GM21723 (cell line): Measurements from ENCODE around the gene RNF149.
"Not testable (repeated sequence)": the region's sequence is repeated elsewhere in the genome, so short reads cannot be mapped to it uniquely, and the experiment has no call there.

Experiments used
- ATAC-seq: cut with Tn5 transposase; IDR thresholded peaks from one replicate; pipeline ENCODE4 v1.9.1; 2021; ENCODE audit warnings: mild to moderate bottlenecking, moderate library complexity; ENCODE audit not compliant: unreplicated experiment

The RNF149 gene

DNA sequence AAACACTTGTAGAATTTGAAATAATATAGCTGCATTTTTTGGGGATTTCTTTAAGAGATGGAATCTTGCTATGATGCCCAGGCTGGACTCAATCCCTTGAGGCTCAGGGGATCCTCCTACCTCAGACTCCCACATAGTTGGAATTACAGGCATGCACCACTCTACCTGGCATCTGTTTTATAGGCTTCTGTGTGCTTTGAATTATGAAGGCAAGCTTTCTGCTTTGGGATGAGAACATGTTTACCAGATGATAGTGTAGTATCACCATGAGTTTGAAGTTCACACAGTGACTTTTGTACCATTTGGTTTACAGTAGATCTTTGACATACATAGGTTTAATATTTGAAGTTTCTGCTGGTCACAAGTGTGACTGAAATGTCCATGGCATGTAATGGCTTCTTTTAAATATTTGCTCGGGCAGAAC, 45.1 kb downstream of the RNF149 start:
- ATAC-seq = no peak

DNA sequence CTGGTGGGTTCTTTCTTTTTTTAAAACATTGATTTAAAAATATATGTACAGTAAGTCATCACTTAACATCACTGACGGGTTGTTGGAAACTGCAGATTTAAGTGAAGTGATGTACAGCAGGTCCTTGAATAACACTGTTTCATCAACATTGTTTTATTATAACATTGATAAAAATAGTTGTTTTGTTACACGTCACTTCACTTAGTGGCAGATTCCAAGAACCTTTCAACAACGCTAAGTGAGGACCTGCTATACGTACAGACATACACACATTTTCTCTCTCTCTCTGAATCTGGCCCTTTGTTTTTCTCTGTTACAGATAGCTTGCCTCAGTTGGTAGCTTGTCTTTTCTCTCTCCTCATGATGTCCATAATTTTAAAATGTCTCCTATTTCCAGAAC, 46.4 kb downstream of the RNF149 start:
- ATAC-seq = no peak

DNA sequence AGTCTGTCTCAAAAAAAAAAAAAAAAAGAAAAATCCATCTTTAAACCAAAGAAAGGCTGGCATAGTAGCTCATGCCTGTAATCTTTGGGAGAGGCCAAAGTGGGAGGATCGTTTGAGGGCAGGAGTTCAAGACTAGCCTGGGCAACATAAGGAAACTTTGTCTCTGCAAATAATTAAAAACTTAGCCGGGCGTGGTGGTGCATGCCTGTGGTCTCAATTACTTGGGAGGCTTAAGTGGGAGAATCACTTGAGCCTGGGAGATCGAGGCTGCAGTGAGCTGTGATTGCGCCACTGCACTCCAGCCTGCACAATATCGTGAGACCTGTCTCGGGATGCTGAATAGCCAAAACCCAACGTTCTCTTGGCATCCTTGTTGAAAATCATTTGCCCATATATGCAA, 49.7 kb downstream of the RNF149 start:
- no peak for ATAC-seq

DNA sequence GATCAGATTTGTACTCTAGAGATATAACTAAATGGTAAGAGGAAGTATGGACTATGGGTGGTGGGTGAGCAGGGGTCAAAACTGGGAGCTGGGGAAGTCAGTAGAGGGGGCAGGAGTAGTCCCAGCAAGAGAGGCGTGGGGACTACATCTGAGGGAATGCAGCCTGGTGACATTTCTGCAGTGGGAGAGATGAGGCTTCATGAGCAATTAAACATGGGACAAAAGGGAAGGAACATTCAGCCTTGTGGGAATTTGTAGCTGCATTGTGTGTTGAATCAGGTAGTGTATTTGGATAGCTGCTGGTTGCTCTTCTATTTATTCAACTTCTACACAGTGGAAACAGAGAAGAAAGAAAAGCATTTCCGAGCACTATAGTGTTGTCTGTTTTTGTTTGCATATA, 52.2 kb downstream of the RNF149 start:
- no peak for ATAC-seq

DNA sequence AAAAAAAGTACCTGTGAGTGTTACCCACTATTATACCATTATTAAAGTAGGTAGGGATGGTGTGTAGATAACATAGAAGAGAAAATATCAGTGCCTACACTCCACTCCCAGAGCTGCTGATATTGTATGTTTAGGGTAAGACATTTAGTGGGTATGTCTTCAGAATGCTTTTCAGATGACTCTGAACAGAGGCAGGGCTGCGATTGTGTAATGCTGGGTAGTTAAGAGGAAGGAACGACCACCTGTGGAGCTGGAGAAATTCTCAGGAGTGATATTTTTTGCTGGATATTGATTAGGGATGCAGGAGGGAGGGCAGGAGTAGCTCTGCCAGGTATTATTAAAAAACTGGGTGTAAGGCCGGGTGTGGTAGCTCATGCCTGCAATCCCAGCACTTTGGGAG, 53.0 kb downstream of the RNF149 start:
- ATAC-seq = no peak

DNA sequence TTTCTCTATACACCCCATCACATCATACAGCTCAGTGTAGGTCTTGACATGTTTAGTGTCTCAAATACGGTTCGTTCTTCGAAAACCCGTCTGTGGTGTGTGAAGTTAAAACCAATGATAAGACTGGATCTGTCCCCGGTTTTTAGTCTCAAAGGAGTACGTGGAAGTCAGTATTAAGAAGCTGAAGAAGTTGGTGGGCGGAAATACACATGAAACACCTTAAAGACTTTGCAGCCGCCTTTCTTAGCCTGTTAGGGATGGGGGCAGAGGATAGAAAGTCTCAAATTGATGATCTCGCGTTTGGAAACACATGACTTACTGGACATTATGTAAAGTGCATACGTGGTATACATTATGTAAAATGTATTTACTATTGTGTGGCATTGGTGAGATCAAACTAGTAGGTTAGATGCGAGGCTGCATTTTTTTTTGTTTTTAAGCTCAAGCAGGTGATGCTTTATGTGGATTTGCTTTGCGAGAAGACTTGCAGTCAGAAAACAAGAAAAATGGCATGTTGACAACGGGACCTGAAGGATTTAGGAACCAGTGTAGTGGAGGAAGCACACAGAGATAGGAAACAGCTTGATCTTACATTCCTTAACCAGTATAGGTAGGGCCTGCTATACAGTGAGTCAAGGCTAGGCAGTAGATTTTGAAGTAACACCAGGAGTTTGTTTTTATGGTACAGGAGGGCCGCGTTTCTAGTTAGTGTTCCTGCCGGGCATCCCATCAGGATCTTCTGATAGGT, 54.6 kb downstream of the RNF149 start:
- no peak for ATAC-seq

DNA sequence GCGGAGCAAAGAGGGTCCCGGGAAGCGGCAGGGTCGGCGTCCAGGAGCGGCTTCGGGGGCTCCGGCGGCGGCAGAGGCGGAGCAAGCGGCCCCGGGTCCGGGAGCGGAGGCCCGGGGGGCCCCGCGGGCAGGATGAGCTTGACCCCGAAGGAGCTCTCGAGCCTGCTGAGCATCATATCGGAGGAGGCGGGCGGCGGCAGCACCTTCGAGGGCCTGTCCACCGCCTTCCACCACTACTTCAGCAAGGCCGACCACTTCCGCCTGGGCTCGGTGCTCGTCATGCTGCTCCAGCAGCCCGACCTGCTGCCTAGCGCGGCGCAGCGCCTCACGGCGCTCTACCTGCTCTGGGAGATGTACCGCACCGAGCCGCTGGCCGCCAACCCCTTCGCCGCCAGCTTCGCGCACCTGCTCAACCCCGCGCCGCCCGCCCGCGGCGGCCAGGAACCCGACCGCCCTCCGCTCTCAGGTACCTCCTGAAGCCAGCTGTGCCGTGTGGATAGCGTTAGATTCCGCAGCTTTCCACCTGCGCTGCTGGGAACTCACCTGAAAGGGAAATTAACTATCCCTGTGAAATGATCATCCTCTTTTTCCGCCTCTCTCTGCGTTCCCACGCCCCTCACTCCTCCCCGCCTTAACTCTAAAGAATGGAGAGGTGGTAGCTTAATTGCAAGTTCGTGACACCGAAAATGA, 55.3 kb downstream of the RNF149 start:
- peak; percentile 58 for ATAC-seq

DNA sequence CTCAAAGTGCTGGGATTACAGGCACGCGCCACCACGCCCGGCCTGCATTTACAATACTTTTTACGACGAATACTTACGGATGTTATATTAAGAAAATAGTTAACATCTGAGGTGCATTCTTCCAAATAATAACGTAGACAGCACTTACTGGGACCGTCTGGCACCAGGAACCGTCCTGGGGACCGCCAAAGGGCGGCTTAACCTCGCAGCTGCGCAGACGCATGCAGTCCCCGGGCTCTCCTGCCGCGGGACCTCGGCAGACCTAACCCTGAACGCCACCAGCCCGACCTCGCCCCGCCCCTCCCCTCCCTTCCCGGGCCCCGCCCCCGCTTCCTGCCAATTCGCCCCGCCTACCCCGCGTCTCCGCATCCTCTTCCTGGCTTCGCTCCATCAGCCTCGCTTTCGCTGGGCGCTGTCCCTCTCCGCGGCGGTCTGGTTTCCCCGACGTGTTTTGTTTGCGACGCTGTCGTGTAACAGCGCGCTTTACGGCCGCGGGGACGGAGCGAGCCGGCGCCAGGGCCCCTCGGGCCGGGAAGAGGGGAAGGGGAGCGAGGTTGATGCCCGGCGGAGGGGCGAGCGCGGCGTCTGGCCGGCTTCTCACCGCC, 56.0 kb downstream of the RNF149 start, which contains the start of gene CNOT11:
CNOT11 (plus strand) TSS at position 479 of the 605 bp plus-strand sequence; CDS start at position 558, 79 bp downstream.
- ATAC-seq = peak; percentile 86

DNA sequence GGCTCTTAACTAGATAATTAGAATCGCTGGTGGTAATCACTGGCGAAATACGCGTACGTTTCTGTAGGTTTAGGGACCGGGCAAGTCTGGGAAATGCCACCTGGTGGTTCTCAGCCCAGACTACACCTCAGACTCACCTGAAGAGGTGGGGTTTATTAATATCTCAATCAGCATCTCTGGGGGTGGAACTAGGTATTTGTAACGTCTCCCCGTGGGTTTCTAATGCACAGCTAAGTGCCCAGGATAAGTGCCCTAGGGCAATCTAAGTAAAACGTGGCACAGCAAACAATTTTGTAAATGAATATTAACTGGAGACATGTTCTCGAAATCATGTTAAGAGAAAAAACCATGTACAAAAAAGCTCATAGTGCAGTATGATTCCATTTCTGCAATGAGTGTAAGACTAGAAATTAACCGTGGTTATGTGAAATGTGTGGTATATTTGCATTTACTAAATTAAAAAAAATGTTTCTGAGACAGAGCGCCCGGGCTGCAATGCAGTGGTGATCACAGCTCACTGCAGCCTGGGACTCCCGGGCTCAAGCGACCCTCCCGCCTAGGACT, 56.6 kb downstream of the RNF149 start:
- peak; percentile 55 for ATAC-seq

DNA sequence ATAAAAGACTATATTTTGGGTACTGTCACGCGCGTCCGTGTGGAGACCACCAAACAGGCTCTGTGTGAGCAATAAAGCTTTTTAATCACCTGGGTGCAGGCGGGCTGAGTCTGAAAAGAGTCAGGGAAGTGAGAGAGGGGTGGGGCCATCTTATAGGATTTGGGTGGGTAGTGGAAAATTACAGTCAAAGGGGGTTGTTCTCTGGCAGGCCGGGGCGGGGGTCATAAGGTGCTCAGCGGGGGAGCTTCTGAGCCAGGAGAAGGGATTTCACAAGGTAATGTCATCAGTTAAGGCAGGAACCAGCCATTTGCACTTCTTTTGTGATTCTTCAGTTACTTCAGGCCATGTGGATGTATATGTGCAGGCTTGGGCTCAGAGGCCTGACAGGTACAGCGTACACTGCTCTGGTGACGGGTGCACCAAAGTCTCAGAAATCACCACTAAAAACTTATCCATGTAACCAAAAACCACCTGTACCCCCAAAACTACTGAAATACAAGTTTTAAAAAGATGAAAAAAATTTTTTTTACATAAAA, 57.2 kb downstream of the RNF149 start:
- ATAC-seq = not testable (repeated sequence)

DNA sequence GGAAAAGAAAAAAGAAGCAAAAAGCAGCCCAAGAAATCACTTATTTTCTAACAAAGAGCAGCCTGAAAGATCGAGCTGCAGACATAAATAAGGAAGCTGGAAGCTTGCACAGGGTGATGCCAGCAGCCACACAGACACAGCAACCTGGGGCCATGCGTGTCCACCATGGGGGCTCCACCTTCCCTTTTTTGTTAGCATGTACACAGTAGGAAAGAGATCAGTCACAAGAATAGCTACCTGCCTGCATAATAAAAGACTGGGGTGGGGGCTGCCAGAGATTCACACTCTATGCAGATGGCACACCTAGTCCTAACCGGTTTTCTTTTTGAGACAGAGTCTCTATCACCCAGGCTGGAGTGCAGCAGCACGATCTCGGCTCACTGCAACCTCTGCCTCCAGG, 58.7 kb downstream of the RNF149 start:
- no peak for ATAC-seq

DNA sequence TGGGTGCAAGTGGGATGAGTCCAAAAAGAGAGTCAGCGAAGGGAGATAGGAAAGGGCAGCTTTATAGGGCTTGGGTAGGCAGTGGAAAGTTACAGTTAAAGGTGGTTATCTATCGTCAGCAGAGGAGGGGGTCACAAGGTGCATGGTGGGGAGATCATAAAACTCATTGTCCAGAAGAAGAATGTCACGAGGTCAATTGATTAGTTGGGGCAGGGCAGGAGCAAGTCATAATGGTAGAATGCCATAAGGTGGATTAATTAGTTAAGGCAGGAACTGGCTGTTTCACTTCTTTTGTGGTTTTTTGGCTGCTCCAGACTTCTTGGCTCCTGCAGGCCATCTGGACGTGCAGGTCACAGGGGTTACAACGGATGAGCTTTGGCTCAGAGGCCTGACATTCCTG, 59.7 kb downstream of the RNF149 start:
- ATAC-seq = not testable (repeated sequence)

DNA sequence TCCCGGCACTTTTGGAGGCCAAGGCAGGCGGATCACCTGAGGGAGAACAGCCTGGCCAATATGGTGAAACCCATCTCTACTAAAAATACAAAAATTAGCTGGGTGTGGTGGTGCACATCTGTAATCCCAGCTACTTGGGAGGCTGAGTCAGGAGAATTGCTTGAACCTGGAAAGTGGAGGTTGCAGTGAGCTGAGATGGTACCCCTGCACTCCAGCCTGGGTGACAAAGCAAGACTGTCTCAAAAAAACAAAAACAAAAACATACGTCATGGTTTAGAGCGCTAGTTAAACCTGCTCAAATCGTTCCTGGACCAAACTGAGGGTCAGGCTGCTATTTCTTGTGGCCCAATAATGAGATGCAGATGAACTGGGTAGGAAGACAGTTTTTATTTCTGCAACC, 63.0 kb downstream of the RNF149 start:
- ATAC-seq = not testable (repeated sequence)

DNA sequence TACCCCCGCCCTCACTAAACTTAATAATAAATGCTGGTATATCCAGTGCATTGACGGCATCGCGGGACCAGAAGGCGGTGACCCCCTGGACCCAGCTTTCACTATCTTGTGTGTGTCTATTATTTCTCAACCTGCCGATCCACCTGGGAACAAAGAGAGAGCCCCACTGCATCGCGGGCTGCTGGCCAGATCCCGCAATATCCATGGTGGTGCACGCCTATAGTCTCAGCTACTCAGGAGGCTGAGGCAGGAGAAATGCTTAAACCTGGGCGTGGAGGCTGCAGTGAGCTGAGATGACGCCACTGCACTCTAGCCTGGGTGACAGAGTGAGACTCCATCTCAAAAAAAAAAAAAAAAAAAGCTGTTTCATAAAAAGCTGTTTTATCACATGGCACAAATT, 63.6 kb downstream of the RNF149 start:
- ATAC-seq = not testable (repeated sequence)

DNA sequence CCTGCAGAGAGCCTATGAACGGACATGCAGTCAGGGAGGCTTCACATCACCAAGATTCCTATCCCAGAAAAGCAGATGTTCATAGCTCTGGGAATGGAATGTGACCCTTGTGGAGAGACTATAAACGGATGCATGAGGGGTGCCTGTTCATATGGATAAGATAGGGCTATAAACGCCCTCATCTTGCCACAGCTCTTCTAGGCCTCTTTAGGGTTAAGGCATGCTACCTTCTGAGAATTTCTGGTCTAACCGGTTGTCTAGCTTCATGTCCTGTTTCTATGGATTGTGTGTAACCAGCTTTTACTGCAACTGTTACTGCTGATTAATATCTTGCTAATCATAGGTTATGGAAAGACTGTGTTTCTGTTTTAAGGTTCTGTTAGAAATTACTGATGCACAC, 64.1 kb downstream of the RNF149 start:
- not testable (repeated sequence) for ATAC-seq

DNA sequence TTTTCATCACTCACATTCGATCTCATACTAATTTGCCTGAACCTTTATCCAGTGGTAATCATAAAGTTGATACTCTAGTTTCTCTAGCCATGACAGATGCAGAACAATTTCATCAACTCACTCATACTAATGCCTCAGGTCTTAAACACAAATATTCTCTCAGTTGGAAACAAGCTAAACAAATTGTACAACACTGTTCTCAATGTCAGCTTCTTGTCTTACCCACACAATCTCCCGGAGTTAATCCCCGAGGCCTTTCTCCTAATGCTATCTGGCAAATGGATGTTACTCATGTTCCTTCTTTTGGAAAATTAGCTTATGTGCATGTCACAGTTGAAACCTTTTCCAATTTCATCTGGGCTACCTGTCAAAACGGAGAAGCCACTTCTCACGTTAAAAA, 67.3 kb downstream of the RNF149 start:
- ATAC-seq = no peak

DNA sequence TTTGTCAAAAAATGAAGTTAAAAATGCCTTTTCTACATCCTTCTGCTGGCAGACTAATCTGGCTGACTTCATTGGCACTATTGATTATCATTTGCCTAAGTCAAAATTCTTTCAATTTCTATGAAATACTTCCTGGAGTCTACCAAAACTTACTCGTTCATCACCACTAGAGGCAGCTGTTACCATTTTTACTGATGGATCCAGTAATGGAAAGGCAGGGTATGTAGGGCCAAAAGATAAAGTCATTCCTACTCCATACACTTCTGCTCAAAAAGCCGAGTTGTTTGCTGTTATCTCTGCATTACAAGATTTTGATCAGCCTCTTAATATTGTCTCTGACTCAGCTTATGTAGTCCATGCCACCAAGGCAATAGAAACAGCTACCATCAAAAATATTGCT, 67.8 kb downstream of the RNF149 start:
- not testable (repeated sequence) for ATAC-seq

DNA sequence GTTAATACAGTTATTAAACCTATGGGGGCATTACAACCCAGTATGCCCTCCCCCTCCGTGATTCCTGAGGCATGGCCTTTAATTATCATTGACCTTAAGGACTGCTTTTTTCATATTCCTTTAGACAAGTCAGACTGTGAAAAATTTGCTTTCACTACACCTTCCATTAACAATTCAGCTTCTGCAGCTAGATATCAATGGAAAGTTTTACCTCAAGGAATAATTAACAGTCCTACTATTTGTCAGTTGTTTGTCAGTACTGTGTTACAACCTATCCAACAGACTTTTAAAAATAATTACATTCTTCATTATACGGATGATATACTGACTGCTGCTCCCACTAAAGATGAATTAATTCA, 68.8 kb downstream of the RNF149 start:
- ATAC-seq = not testable (repeated sequence)

DNA sequence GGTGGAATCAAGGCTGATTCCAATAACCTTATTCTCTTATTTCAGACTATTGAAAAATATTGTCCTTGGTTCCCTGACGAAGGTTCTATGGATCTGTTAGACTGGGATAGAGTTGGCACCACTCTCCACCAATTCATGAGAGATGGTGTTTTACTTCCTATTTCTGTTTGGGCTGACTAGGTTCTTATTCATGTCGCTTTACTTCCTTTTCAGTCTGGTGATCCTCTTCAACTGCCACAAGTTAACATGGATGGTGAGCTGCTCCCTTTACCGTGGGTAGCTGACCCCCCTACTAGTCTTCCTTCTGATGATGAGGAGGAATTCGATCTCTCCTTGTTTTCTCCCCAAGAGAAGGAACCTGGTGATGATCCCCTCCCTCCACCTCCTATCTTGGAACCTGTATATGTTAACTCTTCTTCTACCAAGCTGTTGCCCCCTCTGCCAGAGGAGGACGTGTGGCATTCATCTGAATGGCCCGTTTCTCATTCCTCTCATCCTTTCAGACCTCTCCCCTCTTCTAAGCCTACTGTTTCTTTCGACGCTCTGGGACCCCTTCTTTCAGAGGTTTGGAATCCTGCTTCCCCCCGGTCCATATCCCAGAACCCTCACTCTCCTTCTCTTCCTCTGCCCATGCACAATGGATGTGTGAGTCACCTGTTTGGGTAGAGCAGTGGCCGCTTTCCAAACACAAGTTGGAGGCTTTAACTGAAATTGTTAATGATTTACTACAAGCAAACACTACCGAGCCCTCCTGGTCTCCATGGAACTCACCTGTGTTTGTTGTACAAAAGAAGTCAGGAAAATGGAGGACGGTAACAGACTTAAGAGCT, 69.4 kb downstream of the RNF149 start:
- ATAC-seq = no peak

DNA sequence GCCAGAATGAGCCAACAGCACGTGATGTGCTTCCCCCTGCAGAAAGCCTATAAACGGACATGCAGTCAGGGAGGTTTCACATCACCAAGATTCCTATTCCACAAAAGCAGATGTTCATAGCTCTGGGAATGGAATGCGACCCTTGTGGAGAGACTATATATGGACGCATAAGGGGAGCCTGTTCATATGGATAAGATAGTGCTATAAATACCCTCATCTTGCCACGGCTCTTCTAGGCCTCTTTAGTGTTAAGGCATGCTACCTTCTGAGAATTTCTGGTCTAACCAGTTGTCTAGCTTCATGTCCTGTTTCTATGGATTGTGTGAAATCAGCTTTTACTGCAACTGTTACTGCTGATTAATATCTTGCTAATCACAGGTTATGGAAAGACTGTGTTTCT, 70.6 kb downstream of the RNF149 start:
- ATAC-seq = not testable (repeated sequence)
